Erythroblast (primary cell): Measurements from ENCODE around the gene TMIGD1.

Source experiments
- GATA1 ChIP-seq: IDR thresholded peaks from 2 replicates; pipeline ENCODE4 v1.6.1; 2011; ENCODE audit warnings: low read depth, mild to moderate bottlenecking, control low read depth, low read length, moderate library complexity
- POLR2A ChIP-seq: IDR thresholded peaks from 2 replicates; pipeline ENCODE4 v1.6.1; 2011; ENCODE audit warnings: mild to moderate bottlenecking, low read length

DNA sequence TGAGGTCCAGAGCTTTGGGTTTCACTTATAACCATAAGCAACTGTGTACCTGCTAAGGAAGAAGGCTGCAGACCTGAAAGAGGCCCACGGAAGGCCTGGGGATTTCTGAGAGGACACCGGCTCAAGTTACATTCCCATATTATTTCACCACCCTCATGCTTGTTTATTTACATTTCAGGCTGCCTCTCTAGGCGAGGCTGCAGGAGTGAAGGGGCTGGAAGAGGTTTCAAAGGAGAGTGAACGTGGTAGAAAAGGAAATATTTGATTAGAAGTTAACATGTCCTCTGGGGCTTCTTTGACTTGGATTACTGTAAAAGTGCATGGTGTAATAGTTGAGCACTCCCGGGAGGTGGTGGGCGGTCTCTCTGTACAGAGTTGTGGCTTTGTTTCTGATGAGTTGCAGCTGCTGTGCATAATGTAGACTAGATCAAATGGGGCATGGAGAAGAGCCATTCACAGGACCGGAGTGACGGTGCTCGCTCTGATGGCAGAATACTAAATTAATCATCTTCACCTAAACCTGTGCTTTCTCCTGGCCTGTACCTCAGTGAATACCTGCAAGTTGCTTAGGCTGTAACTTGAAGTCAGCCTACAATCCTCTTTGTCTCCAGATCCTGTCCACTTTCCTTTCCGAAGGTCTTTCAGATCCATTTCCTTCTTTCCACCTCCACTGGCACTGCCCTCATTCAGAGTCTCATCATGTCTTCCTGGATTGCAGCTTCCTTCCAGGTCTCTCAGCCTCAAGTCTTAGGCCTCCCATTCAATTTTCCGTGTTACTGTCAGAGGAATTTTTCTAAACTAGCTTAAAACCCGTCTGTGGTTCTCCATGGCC, 43.0 kb upstream of the TMIGD1 start:
- TF ChIP-seq POLR2A (no peak), GATA1 (no peak)
